Embryonic facial prominence (tissue), 1 donor: ENCODE measurements around the gene PAM.
"Not testable (repeated sequence)": the region's sequence is repeated elsewhere in the genome, so short reads cannot be mapped to it uniquely, and the experiment has no call there.

Source experiments
- DNase-seq: peaks from one replicate; pipeline ENCODE4 v3.0.0-alpha.2; 2016; ENCODE audit errors: extremely low spot score

PAM gene

DNA sequence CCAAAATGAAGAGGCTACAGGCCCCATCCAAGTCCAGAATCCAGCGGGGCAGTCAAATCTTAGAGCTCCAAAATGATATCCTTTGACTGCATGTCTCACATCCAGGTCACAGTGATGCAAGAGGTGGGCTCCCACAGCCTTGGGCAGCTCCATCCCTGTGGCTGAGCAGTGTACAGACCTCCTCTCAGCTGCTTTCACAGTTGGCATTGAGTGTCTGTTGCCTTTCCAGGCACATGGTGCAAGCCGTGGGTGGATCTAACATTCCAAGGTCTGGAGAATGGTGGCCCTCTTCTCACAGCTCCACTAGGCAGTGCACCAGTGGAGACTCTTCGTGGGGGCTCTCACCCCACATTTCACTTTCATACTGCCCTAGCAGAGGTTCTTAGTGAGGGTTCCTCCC lies 244.1 kb downstream of the PAM start:
- no peak for DNase-seq

GRCh38 chr5:102999621-103000020 lies 244.5 kb downstream of the PAM start:
- not testable (repeated sequence) for DNase-seq

DNA sequence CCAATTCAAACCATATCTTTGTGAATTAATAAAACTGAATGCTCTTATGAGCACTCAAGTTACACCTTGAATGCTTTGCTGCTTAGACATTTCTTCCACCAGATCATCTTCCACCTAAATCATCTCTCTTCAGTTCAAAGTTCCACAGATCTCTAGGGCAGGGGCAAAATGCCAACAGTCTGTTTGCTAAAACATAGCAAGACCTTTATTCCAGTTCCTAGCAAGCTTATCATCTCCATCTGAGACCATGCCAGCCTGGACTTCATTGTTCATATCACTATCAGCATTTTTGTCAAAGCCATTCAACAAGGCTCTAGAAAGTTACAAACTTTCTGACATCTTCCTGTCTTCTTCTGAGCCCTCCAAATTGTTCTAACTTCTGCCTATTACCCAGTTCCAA lies 245.0 kb downstream of the PAM start:
- no peak for DNase-seq

DNA sequence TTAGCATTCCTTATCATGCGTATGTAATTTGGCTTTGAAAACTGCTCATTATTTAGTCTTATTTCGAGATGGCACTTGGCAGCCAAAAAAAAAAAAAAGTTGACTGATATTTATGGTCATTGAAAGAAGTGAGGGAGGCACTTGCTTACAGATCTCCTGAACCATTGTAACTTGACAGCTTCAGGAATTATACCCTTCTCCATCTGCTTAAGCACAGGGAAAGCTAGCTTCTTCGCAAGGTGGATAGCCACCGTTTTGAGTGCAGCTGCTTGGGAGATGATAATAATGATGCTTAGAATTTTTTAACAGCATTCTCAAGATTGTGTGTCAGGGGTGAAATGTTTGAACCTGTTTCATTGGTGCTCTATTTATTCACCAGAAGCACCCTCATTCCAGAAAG lies 248.8 kb downstream of the PAM start:
- DNase-seq, result no peak

GRCh38 chr5:103005276-103005675 lies 250.2 kb downstream of the PAM start:
- DNase-seq, result no peak

- DNase-seq, result no peak
These were observed 251.8 kb downstream of the PAM start for GRCh38 chr5:103006921-103007320.

DNA sequence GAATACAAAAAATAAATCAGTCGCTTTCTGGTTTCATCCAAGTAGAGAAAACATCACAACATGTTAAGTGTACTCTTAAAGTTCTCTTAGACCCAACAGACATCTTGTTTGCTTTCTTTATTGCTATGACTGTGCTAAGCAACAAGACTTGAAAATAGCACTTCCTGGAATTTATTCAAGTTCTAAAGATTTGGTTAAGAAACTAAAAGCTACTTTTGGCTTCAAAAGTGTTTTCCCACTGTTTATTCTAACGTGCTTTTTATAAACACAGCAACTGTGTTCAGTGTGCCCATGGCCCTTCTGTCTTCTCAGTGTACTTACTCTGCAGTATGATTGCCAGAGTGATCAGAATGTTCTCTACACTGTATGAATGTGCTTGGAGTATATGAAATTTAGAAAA lies 255.1 kb downstream of the PAM start:
- DNase-seq, result no peak

GRCh38 chr5:103013933-103014552 lies 258.9 kb downstream of the PAM start:
- no peak for DNase-seq

- no peak for DNase-seq
These were observed 259.9 kb downstream of the PAM start for GRCh38 chr5:103014983-103015382.

- no peak for DNase-seq
These were observed 261.1 kb downstream of the PAM start for GRCh38 chr5:103016167-103016566.

- no peak for DNase-seq
These were observed 264.7 kb downstream of the PAM start for GRCh38 chr5:103019804-103020203.

GRCh38 chr5:103021314-103021713 lies 266.2 kb downstream of the PAM start:
- no peak for DNase-seq

GRCh38 chr5:103027267-103027666 lies 272.2 kb downstream of the PAM start:
- DNase-seq, result no peak

GRCh38 chr5:103031607-103032006 lies 276.5 kb downstream of the PAM start:
- no peak for DNase-seq

DNA sequence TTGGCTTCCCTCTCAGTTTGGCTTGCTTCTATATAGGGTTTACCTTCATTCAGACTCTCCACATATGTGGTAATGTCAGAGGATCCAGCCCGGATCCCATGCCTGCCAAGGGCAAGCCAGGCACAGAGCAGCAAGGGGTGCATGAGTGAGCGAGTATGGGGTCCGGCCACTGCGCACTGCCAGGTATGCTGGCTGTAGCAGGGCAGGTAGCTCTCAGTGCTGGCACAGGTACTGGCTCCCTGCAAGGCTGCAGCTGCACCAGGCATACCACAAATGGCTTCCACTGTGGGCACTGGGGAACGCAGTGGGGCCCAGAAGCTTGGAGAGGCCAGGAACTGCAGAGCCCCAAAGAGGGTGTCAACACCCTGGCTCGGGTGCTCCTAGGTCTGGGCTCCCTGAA lies 278.6 kb downstream of the PAM start:
- DNase-seq, result no peak

DNA sequence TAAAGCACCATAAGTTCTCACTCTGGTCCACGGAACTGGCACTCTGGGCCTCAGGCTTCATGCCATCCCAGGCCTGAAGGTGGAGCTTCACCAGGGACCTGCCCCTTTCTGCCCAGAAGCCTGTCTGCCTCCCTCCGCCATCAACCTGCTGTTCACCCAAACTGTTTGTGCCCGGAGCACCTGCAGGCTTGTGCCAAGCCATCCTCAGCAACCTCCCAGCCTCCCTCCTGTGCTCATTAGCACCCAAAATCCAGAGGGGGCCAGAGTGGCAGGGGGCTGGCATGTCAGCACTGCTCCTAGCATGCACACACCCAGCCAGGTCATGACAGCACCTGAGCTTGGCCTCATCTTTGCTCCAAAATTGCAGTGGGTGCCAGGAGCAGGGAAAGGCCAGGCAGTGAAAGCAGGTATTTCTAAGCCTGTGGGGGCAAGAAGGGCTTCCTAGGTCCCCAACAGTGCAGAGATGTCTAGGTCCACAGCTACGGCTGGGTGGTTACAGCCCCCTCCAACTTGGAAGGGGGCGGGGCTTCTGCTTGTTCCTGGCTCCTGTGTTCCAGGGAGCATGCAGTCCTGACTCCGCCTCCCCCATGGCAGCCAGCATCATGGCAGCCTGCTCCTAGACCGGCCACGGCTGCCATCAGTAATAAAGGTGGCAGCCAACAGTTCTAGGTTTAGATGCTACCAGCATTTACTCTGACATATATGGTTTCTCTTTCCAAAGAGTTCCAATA lies 279.7 kb downstream of the PAM start:
- DNase-seq, result no peak

DNA sequence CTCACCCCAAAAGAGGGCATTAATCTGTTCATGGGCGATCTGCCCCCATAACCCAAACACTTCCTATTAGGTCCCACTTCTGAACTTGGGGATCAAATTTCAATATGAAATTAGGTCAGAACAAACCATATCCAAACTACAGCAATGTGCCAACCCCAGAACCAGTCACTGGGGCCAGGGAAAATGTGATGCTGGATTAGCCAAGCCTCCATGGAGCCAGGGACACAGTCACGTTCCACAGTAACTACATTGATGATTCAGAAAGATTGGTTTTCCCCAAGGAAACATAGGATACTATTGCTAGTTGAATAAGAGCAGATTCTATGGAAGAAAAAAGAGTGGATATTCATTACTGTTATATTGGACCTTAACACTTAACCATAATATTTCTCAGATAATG lies 280.6 kb downstream of the PAM start:
- no peak for DNase-seq

GRCh38 chr5:103036601-103037000 lies 281.5 kb downstream of the PAM start:
- DNase-seq, result no peak

DNA sequence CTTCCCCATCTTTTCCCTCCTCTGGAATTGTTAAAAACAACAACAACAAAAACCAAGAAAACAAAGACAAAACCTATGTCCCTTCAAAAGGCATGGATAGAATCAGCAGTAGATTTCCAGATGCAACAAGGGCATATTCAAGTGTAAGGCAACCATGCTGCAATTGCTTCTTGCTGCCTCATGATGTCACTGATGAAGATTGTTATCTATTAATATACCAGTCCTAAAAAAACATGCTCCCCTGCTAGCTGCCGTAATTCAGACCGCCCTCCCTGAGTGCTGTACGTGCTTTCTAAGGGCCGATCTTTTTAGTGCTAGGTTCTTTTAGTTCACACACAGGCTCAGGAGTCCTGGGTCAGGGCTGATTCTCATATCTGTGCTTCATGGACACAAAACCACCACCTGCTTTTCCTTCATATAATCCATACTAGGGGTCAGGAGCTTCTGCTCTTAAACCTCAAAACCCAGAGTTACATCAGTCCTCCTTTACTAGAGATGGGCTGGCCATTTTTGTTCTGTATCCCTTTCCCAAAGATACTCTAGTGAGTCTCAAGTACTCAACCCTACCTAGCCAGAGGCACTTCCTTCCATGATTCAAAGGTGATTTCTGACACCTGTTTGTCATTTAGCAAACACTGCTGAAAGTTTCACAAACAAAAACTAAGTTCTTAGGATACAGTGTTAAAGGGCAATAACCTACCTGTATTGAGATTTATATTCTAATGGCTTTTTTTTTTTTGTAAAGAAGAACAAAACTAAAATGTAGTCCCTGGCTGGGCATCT lies 282.8 kb downstream of the PAM start:
- no peak for DNase-seq

GRCh38 chr5:103041071-103041676 lies 286.1 kb downstream of the PAM start:
- DNase-seq, result peak; percentile 31

DNA sequence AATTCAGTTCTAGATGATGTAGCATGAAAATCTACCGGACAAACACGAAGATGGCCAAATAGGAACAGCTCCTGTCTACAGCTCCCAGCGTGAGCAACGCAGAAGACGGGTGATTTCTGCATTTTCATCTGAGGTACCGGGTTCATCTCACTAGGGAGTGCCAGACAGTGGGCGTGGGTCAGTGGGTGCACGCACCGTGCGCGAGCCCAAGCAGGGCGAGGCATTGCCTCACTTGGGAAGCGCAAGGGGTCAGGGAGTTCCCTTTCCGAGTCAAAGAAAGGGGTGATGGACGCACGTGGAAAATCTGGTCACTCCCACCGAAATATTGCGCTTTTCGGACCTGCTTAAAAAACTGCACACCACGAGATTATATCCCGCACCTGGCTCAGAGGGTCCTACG lies 291.6 kb downstream of the PAM start:
- not testable (repeated sequence) for DNase-seq
